HFFc6 (cell line): ENCODE data around the gene TACR1. TPM values are rescaled to one million over a fixed set of nuclear protein-coding genes. Genes with fewer than 3 reads are reported as not detected.

Experiments used
- DNase-seq: peaks from one replicate; pipeline ENCODE4 v3.0.0-alpha.2; 2018
- H3K27ac Mint-ChIP-seq: 2 replicates; pipeline ENCODE4 v1.8.0; 2020; ENCODE audit warnings: mild to moderate bottlenecking, mixed read lengths
- H3K27me3 Mint-ChIP-seq: 2 replicates; pipeline ENCODE4 v1.8.0; 2021; ENCODE audit warnings: mild to moderate bottlenecking, moderate library complexity, mixed read lengths; ENCODE audit not compliant: insufficient read depth
- H3K36me3 Mint-ChIP-seq: 2 replicates; pipeline ENCODE4 v1.8.0; 2021; ENCODE audit warnings: low read depth, mixed read lengths
- H3K4me1 Mint-ChIP-seq: 2 replicates; pipeline ENCODE4 v1.8.0; 2020; ENCODE audit warnings: low read depth, mixed read lengths
- H3K4me3 Mint-ChIP-seq: 2 replicates; pipeline ENCODE4 v1.8.0; 2020; ENCODE audit warnings: mild to moderate bottlenecking, moderate library complexity, mixed read lengths
- H3K9me3 Mint-ChIP-seq: 2 replicates; pipeline ENCODE4 v1.8.0; 2020; ENCODE audit warnings: mild to moderate bottlenecking, mixed read lengths
- total RNA-seq, 6 experiments: library from RNA; stranded (reverse); fragmentation: NEBNext Ultra II Directional; extraction: Animal tissue kit (Norgen Biotek cat#: 25700); gene quantifications; 2 replicates in 1 of 6; 3 replicates in 5 of 6; pipeline ENCODE4 v1.2.3, GENCODE V29; 2021
- TF ChIP-seq, protein P1 (sequence below): fragments of 200-600 bp; sonication (generic); IDR thresholded peaks from 2 replicates; pipeline ENCODE4 v1.5.0; 2021; ENCODE audit warnings: antibody characterized with exemption, mild to moderate bottlenecking

TACR1 gene
- total RNA-seq, 6 experiments from 2014 or later: 0.10 to 0.18 (median 0.17) TPM; not detected in 1

DNA sequence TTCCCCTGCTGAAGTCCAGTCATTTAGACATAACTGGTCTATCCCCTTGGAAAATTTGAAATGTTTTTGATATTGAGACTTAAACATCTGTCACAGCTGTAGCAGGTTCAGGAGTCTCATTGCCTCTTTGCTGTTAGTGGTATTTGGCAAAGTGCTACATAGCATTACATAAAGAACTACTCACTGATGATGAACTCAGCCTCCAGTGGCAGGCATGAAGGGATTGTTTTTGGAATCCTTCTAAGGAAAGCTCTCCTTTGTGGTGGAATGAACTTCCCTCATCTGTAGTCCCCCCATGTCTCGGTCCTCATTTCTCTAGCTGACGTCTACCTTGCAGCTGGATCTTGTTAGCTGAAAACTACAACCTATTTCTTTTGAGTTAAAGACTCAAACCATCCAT is 111.6 kb downstream of the TACR1 start:
- H3K36me3 Mint-ChIP-seq: peaks cover 7% of the 10 kb centered on the region; the same call in 1 of the 2 replicates
- no peaks in the 10 kb centered on the region for H3K9me3 Mint-ChIP-seq
- TF ChIP-seq, protein P1, sequence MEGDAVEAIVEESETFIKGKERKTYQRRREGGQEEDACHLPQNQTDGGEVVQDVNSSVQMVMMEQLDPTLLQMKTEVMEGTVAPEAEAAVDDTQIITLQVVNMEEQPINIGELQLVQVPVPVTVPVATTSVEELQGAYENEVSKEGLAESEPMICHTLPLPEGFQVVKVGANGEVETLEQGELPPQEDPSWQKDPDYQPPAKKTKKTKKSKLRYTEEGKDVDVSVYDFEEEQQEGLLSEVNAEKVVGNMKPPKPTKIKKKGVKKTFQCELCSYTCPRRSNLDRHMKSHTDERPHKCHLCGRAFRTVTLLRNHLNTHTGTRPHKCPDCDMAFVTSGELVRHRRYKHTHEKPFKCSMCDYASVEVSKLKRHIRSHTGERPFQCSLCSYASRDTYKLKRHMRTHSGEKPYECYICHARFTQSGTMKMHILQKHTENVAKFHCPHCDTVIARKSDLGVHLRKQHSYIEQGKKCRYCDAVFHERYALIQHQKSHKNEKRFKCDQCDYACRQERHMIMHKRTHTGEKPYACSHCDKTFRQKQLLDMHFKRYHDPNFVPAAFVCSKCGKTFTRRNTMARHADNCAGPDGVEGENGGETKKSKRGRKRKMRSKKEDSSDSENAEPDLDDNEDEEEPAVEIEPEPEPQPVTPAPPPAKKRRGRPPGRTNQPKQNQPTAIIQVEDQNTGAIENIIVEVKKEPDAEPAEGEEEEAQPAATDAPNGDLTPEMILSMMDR: no peak
- H3K27me3 Mint-ChIP-seq: peaks cover 2% of the 10 kb centered on the region
- peaks cover 15% of the 10 kb centered on the region for H3K4me1 Mint-ChIP-seq
- no peak for DNase-seq
- H3K4me3 Mint-ChIP-seq: no peak overlapping the region
- no peak overlapping the region for H3K27ac Mint-ChIP-seq

DNA sequence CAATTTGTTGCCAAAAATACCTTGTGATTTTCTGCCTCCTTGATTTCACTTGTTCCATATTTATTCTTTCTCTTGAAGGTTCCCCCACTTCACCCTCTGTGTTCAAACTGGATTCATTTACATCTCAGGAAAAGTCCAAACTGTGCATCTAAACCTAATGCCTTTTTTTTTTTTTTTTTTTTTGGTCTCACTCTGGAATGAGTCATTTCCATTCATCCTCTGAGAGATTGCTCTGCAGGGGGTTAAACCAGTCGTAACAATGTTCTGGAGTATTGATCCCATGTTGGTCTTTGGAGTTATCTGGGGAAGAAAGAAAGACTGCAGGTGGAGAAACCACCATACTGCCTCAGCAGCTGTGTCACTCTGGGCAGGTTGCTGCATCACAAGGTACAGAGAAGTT is 119.7 kb downstream of the TACR1 start:
- peaks cover 8% of the 10 kb centered on the region for H3K4me1 Mint-ChIP-seq
- H3K27ac Mint-ChIP-seq: no peak overlapping the region
- no peak overlapping the region for H3K4me3 Mint-ChIP-seq
- H3K27me3 Mint-ChIP-seq: peaks cover 3% of the 10 kb centered on the region; the same call in 1 of the 2 replicates
- no peak for DNase-seq
- no peaks in the 10 kb centered on the region for H3K9me3 Mint-ChIP-seq
- TF ChIP-seq, protein P1: no peak
- H3K36me3 Mint-ChIP-seq: no peaks in the 10 kb centered on the region; the same call in 1 of the 2 replicates

DNA sequence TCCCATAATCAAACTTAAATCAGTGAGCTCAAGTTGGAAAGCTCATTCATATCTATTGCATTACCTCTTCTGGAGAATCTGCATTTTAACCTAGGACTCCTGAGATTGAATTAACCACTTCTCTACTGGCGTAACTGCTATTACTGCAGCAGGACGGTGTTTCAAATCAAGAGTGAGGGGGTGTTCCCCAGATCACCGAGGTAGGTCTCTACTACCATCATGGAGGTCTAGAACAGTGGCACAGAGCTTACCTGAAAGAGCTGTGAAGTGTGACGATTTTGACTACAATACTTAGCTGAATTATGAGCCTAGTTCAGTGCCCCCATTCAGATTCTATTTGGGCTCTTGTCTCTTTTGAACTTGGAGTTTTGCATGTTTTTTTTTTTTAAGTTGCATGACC is 121.4 kb downstream of the TACR1 start:
- Mint-ChIP-seq H3K9me3 (no peaks in the 10 kb centered on the region), H3K27me3 (0 out of 2 replicates have a peak, but pooled peaks cover 2% of the 10 kb centered on the region), H3K36me3 (no peaks in the 10 kb centered on the region), H3K4me3 (no peak overlapping the region), H3K4me1 (peaks cover 8% of the 10 kb centered on the region), H3K27ac (no peak overlapping the region)
- TF ChIP-seq, protein P1: no peak
- no peak for DNase-seq

DNA sequence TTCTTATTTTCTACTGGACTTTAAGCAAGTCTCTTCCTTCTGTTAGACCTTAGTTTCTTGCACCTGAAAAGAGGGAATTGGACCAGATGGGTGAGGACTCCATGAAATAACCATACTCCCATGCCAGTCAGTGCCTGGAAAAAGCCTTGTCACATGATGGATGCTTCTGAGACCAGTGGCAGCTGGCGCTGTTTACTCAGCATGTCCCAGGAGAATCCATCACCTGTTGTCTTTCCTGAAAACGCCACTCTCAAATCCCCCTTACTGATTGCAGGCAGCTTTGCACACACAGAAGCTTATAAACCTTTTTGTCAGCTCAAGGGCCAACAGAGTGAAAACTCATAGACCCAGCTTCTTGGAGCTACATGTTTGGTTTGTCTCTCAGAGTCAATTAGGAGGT is 123.2 kb downstream of the TACR1 start:
- H3K27ac Mint-ChIP-seq: no peak overlapping the region
- no peaks in the 10 kb centered on the region for H3K36me3 Mint-ChIP-seq
- no peaks in the 10 kb centered on the region for H3K9me3 Mint-ChIP-seq
- TF ChIP-seq, protein P1: no peak
- H3K4me1 Mint-ChIP-seq: peaks cover 8% of the 10 kb centered on the region
- no peak for DNase-seq
- no peak overlapping the region for H3K4me3 Mint-ChIP-seq
- H3K27me3 Mint-ChIP-seq: 0 out of 2 replicates have a peak, but pooled peaks cover 2% of the 10 kb centered on the region

DNA sequence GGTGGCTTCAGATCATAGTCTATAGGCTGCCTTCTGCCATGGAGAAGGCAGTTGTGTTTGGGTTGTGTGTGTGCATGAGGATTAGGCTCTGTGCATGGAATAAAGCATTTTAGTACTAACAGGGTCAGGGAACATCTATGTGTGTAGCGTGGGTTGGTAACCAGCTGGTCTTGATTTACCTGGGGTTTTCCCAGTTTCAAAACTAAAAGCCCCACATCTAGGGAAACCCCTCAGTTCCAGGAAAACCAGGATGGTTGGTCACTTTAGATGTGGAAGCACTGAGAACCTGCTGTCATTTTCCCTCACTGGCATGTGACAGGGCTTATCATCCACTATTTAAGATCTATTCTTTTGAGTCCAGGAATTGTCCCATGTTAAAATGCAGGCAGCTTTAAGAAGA is 124.6 kb downstream of the TACR1 start:
- Mint-ChIP-seq H3K4me1 (peaks cover 7% of the 10 kb centered on the region), H3K4me3 (no peak overlapping the region), H3K27me3 (no peaks in the 10 kb centered on the region), H3K27ac (no peak overlapping the region), H3K9me3 (no peaks in the 10 kb centered on the region), H3K36me3 (no peaks in the 10 kb centered on the region)
- no peak for DNase-seq
- TF ChIP-seq, protein P1: no peak

DNA sequence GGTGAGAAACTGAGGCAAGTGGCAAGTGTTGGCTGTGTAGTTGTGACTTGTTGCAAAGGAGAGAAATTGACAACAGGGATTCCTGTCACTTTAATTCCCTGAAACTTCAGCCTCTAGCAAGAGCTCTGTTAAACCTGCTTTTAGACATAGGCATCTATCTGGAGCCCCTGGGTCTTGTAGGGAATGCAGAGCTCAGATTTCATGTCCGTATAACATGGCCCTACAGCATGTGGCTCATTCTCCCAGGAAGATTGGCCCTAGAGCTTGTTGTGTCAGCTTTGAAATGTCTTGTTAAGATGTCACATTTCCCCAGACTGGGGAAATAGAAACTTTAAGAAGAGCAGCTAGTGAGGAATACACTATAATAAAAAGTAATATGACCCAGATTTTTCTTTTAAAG is 125.1 kb downstream of the TACR1 start:
- Mint-ChIP-seq H3K27me3 (no peaks in the 10 kb centered on the region), H3K4me1 (peaks cover 6% of the 10 kb centered on the region), H3K4me3 (no peak overlapping the region), H3K9me3 (no peaks in the 10 kb centered on the region), H3K27ac (no peak overlapping the region), H3K36me3 (no peaks in the 10 kb centered on the region)
- DNase-seq: no peak
- TF ChIP-seq, protein P1: no peak
